ENCODE measurements around the gene RPN1.

Gene RPN1

GRCh38 chr3:128614076-128614475, 36.5 kb downstream of the RPN1 start:
- Histone ChIP-seq H3K4me1 (ENCODE audit: control insufficient read depth in 5 of 5, insufficient read depth in 5 of 5, low read length in 5 of 5) (peaks cover 5 to 20% (median 19%) of the 10 kb centered on the region in 5 donors), H3K4me3 (ENCODE audit: low read depth in 1 of 5, low read length in 5 of 5) (no peak overlapping the region), H3K9ac (ENCODE audit: low read length in 5 of 5) (no peak overlapping the region), H3K27ac (ENCODE audit: low read depth, low read length) (no peak overlapping the region), H3K36me3 (ENCODE audit: control insufficient read depth in 5 of 5, insufficient read depth in 5 of 5, low read length in 5 of 5) (peaks cover 0 to 2% (median 0%) of the 10 kb centered on the region in 5 donors), H3K9me3 (ENCODE audit: control insufficient read depth in 5 of 5, low read length in 5 of 5) (no peaks in the 10 kb centered on the region), H3K27me3 (ENCODE audit: control insufficient read depth in 5 of 5, insufficient read depth in 4 of 5, low read length in 5 of 5) (no peaks in the 10 kb centered on the region)

GRCh38 chr3:128613083-128613829, 37.4 kb downstream of the RPN1 start:
- Histone ChIP-seq H3K27me3 (ENCODE audit: control insufficient read depth in 5 of 5, insufficient read depth in 4 of 5, low read length in 5 of 5) (no peaks in the 10 kb centered on the region), H3K9ac (ENCODE audit: low read length in 5 of 5) (no peak overlapping the region), H3K9me3 (ENCODE audit: control insufficient read depth in 5 of 5, low read length in 5 of 5) (no peaks in the 10 kb centered on the region), H3K4me3 (ENCODE audit: low read depth in 1 of 5, low read length in 5 of 5) (no peak overlapping the region), H3K36me3 (ENCODE audit: control insufficient read depth in 5 of 5, insufficient read depth in 5 of 5, low read length in 5 of 5) (no peaks in the 10 kb centered on the region), H3K27ac (ENCODE audit: low read depth, low read length) (no peak overlapping the region), H3K4me1 (ENCODE audit: control insufficient read depth in 5 of 5, insufficient read depth in 5 of 5, low read length in 5 of 5) (peaks cover under 1 to 15% (median 13%) of the 10 kb centered on the region in 5 donors)

- Histone ChIP-seq H3K9me3 (ENCODE audit: control insufficient read depth in 5 of 5, low read length in 5 of 5) (no peaks in the 10 kb centered on the region), H3K27me3 (ENCODE audit: control insufficient read depth in 5 of 5, insufficient read depth in 4 of 5, low read length in 5 of 5) (no peaks in the 10 kb centered on the region), H3K9ac (ENCODE audit: low read length in 5 of 5) (no peak overlapping the region)
Measured at GRCh38 chr3:128610451-128611070, 40.1 kb downstream of the RPN1 start.

GRCh38 chr3:128609294-128609693, 41.3 kb downstream of the RPN1 start:
- peaks cover 0 to 14% (median 10%) of the 10 kb centered on the region in 5 donors for H3K4me1 ChIP-seq (ENCODE audit: control insufficient read depth in 5 of 5, insufficient read depth in 5 of 5, low read length in 5 of 5)
- no peak overlapping the region for H3K9ac ChIP-seq (ENCODE audit: low read length in 5 of 5)
- H3K4me3 ChIP-seq (ENCODE audit: low read depth in 1 of 5, low read length in 5 of 5): no peak overlapping the region
- H3K27me3 ChIP-seq (ENCODE audit: control insufficient read depth in 5 of 5, insufficient read depth in 4 of 5, low read length in 5 of 5): no peaks in the 10 kb centered on the region
- no peaks in the 10 kb centered on the region for H3K9me3 ChIP-seq (ENCODE audit: control insufficient read depth in 5 of 5, low read length in 5 of 5)
- no peaks in the 10 kb centered on the region for H3K36me3 ChIP-seq (ENCODE audit: control insufficient read depth in 5 of 5, insufficient read depth in 5 of 5, low read length in 5 of 5)
- no peak overlapping the region for H3K27ac ChIP-seq (ENCODE audit: low read depth, low read length)

More at GRCh38 chr3:128610451-128611070, 40.1 kb downstream of the RPN1 start:
- Histone ChIP-seq H3K4me1 (ENCODE audit: control insufficient read depth in 5 of 5, insufficient read depth in 5 of 5, low read length in 5 of 5) (peaks cover 0 to 14% (median 10%) of the 10 kb centered on the region in 5 donors), H3K4me3 (ENCODE audit: low read depth in 1 of 5, low read length in 5 of 5) (no peak overlapping the region), H3K36me3 (ENCODE audit: control insufficient read depth in 5 of 5, insufficient read depth in 5 of 5, low read length in 5 of 5) (no peaks in the 10 kb centered on the region), H3K27ac (ENCODE audit: low read depth, low read length) (no peak overlapping the region)

- Histone ChIP-seq H3K9ac (ENCODE audit: low read length in 5 of 5) (peak overlapping the region; percentile 69 to 90 (median 82)), H3K27ac (ENCODE audit: low read depth, low read length) (peak overlapping the region; percentile 41), H3K36me3 (ENCODE audit: control insufficient read depth in 5 of 5, insufficient read depth in 5 of 5, low read length in 5 of 5) (no peaks in the 10 kb centered on the region), H3K4me3 (ENCODE audit: low read depth in 1 of 5, low read length in 5 of 5) (peak overlapping the region in 4 of 5 donors; percentile 69 to 82 (median 77)), H3K9me3 (ENCODE audit: control insufficient read depth in 5 of 5, low read length in 5 of 5) (no peaks in the 10 kb centered on the region), H3K27me3 (ENCODE audit: control insufficient read depth in 5 of 5, insufficient read depth in 4 of 5, low read length in 5 of 5) (peaks cover 0 to 2% (median 0%) of the 10 kb centered on the region in 5 donors), H3K4me1 (ENCODE audit: control insufficient read depth in 5 of 5, insufficient read depth in 5 of 5, low read length in 5 of 5) (peaks cover 0 to 14% (median 10%) of the 10 kb centered on the region in 5 donors)
Measured at GRCh38 chr3:128607710-128608048, 42.9 kb downstream of the RPN1 start.

- H3K36me3 ChIP-seq (ENCODE audit: control insufficient read depth in 5 of 5, insufficient read depth in 5 of 5, low read length in 5 of 5): no peaks in the 10 kb centered on the region
- H3K27me3 ChIP-seq (ENCODE audit: control insufficient read depth in 5 of 5, insufficient read depth in 4 of 5, low read length in 5 of 5): peaks cover 0 to 2% (median 0%) of the 10 kb centered on the region in 5 donors
- H3K4me3 ChIP-seq (ENCODE audit: low read depth in 1 of 5, low read length in 5 of 5): no peak overlapping the region
- no peak overlapping the region for H3K9ac ChIP-seq (ENCODE audit: low read length in 5 of 5)
- H3K9me3 ChIP-seq (ENCODE audit: control insufficient read depth in 5 of 5, low read length in 5 of 5): no peaks in the 10 kb centered on the region
- peaks cover 0 to 14% (median 10%) of the 10 kb centered on the region in 5 donors for H3K4me1 ChIP-seq (ENCODE audit: control insufficient read depth in 5 of 5, insufficient read depth in 5 of 5, low read length in 5 of 5)
- H3K27ac ChIP-seq (ENCODE audit: low read depth, low read length): no peak overlapping the region
Measured at GRCh38 chr3:128606094-128606493, 44.5 kb downstream of the RPN1 start.

- peaks cover 0 to 14% (median 10%) of the 10 kb centered on the region in 5 donors for H3K4me1 ChIP-seq (ENCODE audit: control insufficient read depth in 5 of 5, insufficient read depth in 5 of 5, low read length in 5 of 5)
- H3K9me3 ChIP-seq (ENCODE audit: control insufficient read depth in 5 of 5, low read length in 5 of 5): no peaks in the 10 kb centered on the region
- no peak overlapping the region for H3K9ac ChIP-seq (ENCODE audit: low read length in 5 of 5)
- no peaks in the 10 kb centered on the region for H3K36me3 ChIP-seq (ENCODE audit: control insufficient read depth in 5 of 5, insufficient read depth in 5 of 5, low read length in 5 of 5)
- H3K27ac ChIP-seq (ENCODE audit: low read depth, low read length): no peak overlapping the region
- H3K4me3 ChIP-seq (ENCODE audit: low read depth in 1 of 5, low read length in 5 of 5): no peak overlapping the region
- H3K27me3 ChIP-seq (ENCODE audit: control insufficient read depth in 5 of 5, insufficient read depth in 4 of 5, low read length in 5 of 5): peaks cover 0 to 2% (median 0%) of the 10 kb centered on the region in 5 donors
Measured at GRCh38 chr3:128605091-128606046, 45.2 kb downstream of the RPN1 start.

- Histone ChIP-seq H3K27ac (ENCODE audit: low read depth, low read length) (no peak overlapping the region), H3K27me3 (ENCODE audit: control insufficient read depth in 5 of 5, insufficient read depth in 4 of 5, low read length in 5 of 5) (peaks cover 0 to 2% (median 0%) of the 10 kb centered on the region in 5 donors), H3K4me3 (ENCODE audit: low read depth in 1 of 5, low read length in 5 of 5) (no peak overlapping the region), H3K36me3 (ENCODE audit: control insufficient read depth in 5 of 5, insufficient read depth in 5 of 5, low read length in 5 of 5) (no peaks in the 10 kb centered on the region), H3K9ac (ENCODE audit: low read length in 5 of 5) (no peak overlapping the region), H3K9me3 (ENCODE audit: control insufficient read depth in 5 of 5, low read length in 5 of 5) (no peaks in the 10 kb centered on the region), H3K4me1 (ENCODE audit: control insufficient read depth in 5 of 5, insufficient read depth in 5 of 5, low read length in 5 of 5) (peaks cover 0 to 14% (median 10%) of the 10 kb centered on the region in 5 donors)
Measured at GRCh38 chr3:128603811-128604775, 46.5 kb downstream of the RPN1 start.

- no peak overlapping the region for H3K4me3 ChIP-seq (ENCODE audit: low read depth in 1 of 5, low read length in 5 of 5)
- H3K9me3 ChIP-seq (ENCODE audit: control insufficient read depth in 5 of 5, low read length in 5 of 5): no peaks in the 10 kb centered on the region
- no peak overlapping the region for H3K9ac ChIP-seq (ENCODE audit: low read length in 5 of 5)
- H3K27me3 ChIP-seq (ENCODE audit: control insufficient read depth in 5 of 5, insufficient read depth in 4 of 5, low read length in 5 of 5): peaks cover 0 to 2% (median 0%) of the 10 kb centered on the region in 5 donors
- H3K27ac ChIP-seq (ENCODE audit: low read depth, low read length): no peak overlapping the region
- H3K36me3 ChIP-seq (ENCODE audit: control insufficient read depth in 5 of 5, insufficient read depth in 5 of 5, low read length in 5 of 5): no peaks in the 10 kb centered on the region
- peaks cover 0 to 11% (median 7%) of the 10 kb centered on the region in 5 donors for H3K4me1 ChIP-seq (ENCODE audit: control insufficient read depth in 5 of 5, insufficient read depth in 5 of 5, low read length in 5 of 5)
Measured at GRCh38 chr3:128603313-128603712, 47.3 kb downstream of the RPN1 start.
